ENCODE data around the gene NECTIN2.

DNA sequence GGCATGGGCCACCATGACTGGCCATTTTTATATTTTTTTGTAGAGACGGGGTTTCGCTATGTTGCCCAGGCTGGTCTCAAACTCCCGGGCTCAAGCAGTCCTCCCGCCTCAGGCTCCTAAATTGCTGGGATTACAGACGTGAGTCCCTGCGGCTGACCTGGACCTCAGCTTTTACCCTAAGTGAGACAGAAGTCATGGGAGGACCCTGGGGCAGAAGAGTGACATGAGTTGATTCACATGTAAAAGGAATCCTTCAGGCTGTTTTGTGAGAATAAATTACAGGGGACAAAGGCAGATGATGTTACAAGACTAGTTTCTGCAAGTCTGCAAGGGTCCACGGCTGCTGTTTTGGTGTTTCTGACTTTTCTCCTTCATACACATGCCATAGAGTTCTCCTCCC, 39.8 kb upstream of the NECTIN2 start:
- TF ChIP-seq, protein P1, sequence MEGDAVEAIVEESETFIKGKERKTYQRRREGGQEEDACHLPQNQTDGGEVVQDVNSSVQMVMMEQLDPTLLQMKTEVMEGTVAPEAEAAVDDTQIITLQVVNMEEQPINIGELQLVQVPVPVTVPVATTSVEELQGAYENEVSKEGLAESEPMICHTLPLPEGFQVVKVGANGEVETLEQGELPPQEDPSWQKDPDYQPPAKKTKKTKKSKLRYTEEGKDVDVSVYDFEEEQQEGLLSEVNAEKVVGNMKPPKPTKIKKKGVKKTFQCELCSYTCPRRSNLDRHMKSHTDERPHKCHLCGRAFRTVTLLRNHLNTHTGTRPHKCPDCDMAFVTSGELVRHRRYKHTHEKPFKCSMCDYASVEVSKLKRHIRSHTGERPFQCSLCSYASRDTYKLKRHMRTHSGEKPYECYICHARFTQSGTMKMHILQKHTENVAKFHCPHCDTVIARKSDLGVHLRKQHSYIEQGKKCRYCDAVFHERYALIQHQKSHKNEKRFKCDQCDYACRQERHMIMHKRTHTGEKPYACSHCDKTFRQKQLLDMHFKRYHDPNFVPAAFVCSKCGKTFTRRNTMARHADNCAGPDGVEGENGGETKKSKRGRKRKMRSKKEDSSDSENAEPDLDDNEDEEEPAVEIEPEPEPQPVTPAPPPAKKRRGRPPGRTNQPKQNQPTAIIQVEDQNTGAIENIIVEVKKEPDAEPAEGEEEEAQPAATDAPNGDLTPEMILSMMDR (IDR thresholded peaks at IDR 0.05), result no peak
- no peak for TF ChIP-seq POLR2A (IDR thresholded peaks at IDR 0.05)

Data from prostate gland (tissue), 2 donors.